ENCODE data around the gene UGGT2.

- TF ChIP-seq CTCF (IDR thresholded peaks at IDR 0.05), result no peak
- no peak for TF ChIP-seq EZH2 (IDR thresholded peaks at IDR 0.05; ENCODE audit: borderline replicate concordance, insufficient read depth, low read depth, low read length, poor library complexity, severe bottlenecking)
Observed at GRCh38 chr13:95903569-95903968, 149.6 kb downstream of the UGGT2 start.
